ENCODE measurements around the gene SIGLEC15.
"Not testable (repeated sequence)": the region's sequence is repeated elsewhere in the genome, so short reads cannot be mapped to it uniquely, and the experiment has no call there.

Gene SIGLEC15

DNA sequence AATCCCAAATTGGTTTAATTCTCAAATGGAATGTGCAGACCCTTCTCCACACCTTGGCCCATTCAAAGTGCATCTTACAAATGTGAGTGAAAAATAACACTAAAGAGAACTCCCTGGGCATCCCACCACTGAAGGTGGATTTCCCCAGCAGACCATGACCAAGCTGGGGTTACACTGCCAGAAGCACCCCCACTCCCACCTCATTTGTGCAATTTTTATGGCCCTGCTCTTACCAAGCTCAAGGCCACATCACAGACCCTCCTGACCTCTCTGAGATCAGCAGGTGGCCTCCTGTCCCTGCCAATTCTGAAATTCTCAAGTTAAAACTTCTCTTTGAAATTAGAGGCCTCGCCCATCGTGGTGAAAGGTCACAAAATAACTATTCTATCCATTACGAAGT is 21.6 kb downstream of the SIGLEC15 start:
- no peak for DNase-seq

GRCh38 chr18:45848643-45849042 is 23.2 kb downstream of the SIGLEC15 start:
- not testable (repeated sequence) for DNase-seq

- DNase-seq: no peak
These were observed 24.1 kb downstream of the SIGLEC15 start for GRCh38 chr18:45849529-45849928.

GRCh38 chr18:45850021-45850420 is 24.5 kb downstream of the SIGLEC15 start:
- no peak for DNase-seq

DNA sequence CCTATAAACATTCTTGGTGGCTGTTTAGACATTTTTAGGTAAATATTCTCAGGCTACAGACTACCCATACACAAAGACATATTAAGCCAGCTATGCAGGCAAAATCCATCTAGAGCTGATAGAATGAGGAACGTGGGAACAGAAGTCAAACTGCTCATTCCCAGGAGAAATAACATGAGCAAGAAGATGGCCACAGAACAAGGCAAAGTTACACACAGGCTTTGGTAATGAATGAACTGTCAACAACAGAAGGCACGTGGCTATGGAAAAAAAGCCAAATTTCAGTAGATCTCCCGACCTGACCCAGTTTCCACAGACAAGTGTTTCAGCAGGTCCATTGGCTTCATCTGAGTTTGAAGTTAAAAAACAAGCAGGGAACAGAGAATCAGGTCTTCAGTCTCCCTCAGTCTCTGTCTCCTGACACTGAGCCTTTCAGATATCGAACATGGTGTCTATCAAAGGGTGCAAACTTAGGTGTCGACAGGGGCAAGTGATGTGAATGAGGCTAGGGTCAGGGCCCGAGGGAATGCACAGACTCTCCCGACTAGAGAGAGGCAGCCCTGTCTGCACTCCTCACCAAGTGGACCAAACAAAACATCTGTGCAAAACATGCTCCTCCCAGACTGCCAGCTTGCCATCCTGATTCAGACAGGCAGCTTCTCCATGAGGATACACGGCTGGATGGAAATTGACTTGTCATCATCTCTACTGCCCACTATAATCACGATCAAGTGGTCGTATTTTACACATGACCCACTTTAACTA is 25.9 kb downstream of the SIGLEC15 start:
- no peak for DNase-seq

DNA sequence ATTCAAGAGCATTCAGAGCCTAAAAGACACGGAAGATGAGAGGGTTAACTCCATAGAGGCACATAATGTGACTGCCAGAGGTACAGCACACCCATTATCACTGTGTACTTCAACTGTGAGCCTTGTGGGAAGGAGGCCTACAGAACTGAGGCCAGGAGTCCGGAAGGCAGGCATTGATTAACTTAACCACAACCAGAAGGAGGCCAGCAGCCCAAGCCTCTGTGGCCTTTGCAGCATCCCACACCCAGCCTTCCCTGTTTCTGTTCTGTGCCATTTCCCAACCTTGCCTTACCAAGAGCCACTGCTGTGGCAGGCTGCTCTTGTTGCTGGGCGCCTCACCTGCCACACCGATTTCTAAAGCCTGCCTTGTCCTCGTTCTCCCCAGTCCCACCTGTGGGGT is 27.2 kb downstream of the SIGLEC15 start:
- DNase-seq: no peak

GRCh38 chr18:45854036-45854586 is 28.6 kb downstream of the SIGLEC15 start:
- no peak for DNase-seq

DNA sequence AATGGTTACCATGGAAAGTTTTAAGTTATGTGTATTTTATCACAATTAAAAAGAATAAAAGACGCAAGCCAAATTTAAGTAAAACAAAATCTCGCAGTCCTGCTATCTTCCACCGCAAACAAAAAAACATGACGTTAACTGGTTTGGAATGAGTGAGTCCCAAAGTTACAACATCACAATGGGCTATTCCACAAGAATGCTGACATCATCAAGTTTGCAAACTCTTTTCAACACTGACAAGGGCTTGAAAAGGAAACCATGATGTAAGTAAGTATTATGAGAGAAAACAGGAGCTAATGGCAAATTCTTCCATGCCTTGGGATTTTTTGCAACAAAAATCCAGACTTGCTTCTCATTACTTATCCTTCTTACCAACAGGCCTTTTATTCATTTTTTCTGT is 31.1 kb downstream of the SIGLEC15 start:
- no peak for DNase-seq

- no peak for DNase-seq
These were observed 33.9 kb downstream of the SIGLEC15 start for GRCh38 chr18:45859334-45859733.

DNA sequence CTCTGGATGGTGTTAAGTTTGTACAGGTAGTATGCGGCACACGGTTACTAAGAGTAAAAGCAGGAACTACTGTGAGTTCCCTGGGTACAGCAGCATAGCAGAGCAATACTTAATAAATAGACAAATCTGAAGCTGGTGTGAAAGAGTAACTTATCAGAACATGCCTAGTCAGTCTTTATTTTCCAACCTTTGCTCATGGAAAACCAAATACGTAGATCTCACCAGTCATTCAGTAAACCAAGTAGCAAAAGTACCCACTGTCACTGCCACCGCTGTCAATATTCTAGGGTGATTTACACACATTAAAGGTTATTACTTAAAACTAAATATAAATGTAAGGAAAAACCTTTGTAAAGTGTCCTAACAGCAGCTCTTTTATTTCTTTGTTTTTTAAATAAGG is 35.0 kb downstream of the SIGLEC15 start:
- DNase-seq: no peak

DNA sequence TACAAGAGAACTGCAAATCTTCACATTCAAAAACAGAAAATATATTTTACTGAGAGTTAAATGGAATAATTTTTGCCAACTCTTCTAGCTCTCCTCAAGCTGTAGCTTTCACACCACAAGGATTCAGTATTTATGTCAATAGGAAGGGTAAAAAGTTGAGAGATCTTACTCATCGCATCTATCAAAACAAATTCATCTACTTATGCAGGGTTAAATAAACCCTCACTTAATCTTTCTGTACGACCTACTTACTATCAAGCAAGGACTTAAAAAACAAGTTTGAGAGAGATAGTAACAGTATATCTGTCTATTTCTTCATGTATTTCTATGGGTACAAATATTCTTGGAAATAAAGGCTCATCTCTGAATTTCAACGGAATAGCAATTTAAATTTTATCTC is 35.5 kb downstream of the SIGLEC15 start:
- DNase-seq: no peak

DNA sequence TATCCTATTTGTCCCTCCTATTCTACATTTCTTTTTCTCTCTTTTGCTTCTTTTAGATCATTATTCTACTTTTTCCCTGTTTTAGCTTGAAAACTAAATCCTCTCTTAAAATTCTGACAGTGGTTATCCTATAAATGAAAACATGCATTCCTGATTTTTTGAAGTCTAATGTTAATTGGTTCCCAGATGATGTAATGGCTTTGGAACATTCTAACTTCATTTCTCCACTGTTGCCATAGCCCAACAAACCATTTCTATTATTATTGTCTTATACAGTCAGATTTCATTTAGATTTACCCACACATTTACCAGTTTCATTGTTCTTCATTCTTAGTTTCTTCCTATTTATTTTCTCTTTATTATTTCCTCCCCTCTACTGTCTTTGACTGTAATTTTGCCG is 36.5 kb downstream of the SIGLEC15 start:
- DNase-seq: no peak

- no peak for DNase-seq
These were observed 38.0 kb downstream of the SIGLEC15 start for GRCh38 chr18:45863469-45863868.

DNA sequence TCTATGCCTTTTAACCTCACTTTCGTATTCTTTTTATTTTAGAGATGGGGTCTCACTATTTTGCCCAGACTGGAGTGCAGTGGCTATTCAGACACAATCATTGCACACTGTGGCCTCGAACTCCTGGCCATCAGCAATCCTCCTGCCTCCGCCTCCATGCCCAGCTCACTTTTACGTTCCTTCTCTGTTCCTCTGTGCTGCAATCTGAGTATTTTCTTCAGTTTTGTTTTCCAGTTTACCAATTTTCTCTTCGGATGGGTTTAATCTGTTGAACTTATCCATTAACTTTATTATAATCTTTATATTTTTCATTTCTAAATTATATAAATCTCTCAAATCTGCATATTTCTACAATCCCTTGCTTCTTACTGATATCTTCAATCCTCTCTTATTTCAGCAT is 38.6 kb downstream of the SIGLEC15 start:
- DNase-seq: no peak

DNA sequence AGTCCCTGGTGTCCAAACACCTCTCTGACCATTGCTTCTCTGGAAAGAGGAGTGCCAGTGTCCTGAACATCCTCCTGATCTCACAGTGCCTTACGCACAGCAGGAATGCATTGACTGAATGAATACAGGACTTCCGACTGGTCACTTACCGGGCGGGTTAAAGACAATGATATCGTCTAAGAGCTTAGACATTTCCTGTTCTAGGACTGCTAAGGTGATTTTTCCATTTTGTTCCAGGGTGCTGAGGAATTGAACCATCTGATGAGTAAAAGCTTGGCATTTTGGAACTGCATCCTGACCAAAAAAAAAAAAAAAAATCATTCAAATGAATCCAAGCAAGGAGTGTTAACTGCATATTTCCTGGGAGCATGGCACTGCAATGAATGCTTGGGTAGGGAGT is 40.0 kb downstream of the SIGLEC15 start:
- no peak for DNase-seq

- no peak for DNase-seq
These were observed 44.9 kb downstream of the SIGLEC15 start for GRCh38 chr18:45870419-45870818.

DNA sequence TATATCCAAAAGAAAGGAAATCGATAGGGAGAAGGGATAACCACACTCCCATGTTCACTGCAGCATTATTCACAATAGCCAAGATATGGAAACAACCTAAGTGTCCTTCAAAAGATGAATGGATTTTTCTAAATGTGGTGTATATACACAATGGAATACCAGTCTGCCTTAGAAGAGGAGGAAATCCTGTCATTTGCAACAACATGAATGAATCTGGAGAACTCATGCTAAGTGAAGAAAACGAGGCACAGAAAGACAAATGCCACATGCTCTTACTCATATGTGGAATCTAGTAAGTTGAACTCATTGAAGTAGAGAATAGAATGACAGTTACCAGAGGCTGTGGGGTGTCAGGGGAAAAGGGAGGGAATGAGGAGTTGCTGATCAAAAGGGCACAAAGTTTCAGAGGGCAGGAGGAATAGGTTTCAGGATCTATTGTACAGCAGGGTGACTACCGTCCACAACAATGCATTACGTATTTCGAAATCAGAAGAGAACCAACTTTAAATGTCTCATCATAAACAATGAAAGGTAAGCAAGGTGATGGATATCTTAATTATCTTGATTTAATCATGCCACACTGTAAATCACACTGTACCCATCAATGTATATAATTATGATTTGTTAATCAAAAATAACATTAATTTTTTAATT is 46.1 kb downstream of the SIGLEC15 start:
- DNase-seq: no peak

- DNase-seq: no peak
These were observed 49.2 kb downstream of the SIGLEC15 start for GRCh38 chr18:45874491-45875184.

DNA sequence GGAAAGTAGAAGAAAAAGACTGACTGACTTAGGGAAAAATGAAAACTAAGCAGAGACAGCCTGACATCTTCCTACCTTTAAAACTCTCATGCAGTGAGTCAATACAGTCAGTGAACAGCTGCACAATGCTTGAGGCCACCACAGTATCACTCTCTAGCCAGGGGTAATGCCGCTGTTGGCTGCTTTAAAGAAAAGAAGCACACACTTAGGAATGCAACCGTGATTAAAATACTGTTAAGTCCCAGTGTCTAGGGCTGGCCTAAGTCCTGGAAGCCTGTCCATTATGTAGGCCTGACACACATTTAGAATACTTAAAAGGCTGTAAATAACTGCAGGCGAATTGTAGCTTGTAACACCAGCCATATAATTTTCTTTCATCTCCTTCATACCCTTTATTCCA is 50.7 kb downstream of the SIGLEC15 start:
- no peak for DNase-seq

DNA sequence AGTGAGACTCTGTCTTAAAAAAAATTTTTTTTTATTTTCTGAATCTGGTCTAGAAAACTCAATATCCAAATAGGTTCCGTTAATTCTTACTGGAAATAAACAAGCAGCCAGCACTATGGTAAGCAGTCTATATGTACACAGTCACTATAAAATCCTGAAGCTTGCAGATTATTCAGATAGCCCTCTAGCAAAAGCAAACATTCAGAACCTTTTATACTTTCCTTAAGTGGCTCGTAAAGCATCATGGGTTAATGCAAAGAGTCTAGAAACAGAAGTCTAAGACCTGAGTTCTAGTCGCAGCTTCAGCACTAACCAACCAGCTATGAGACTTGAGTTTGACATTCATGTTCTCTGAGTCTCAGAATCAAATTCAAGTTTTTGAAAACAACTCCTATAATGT is 51.9 kb downstream of the SIGLEC15 start:
- DNase-seq: no peak

- DNase-seq: peak; percentile 29
These were observed 54.5 kb downstream of the SIGLEC15 start for GRCh38 chr18:45879681-45880655.

GRCh38 chr18:45880876-45881558 is 55.5 kb downstream of the SIGLEC15 start:
- no peak for DNase-seq

Data from NCI-H1694 treated with DMSO at 0.1 percent for 48 hours (cell line).